Muscle of leg (tissue), 11 donors: ENCODE results near the gene COPG2. TPM values are rescaled to one million over a fixed set of nuclear protein-coding genes. Genes with fewer than 3 reads are reported as not detected.
A peak's percentile ranks its signal among the peaks of the same experiment; 100 is the strongest.

Experiments used
- DNase-seq: peaks from one replicate; pipeline ENCODE4 v3.0.0; 2013
- H3K27ac ChIP-seq: one replicate; pipeline ENCODE4 v1.5.1; 2013; ENCODE audit warnings: mild to moderate bottlenecking, low read length, control low read depth
- H3K27me3 ChIP-seq: one replicate; pipeline ENCODE4 v1.6.1; 2013; ENCODE audit warnings: low read length; ENCODE audit not compliant: control insufficient read depth, insufficient read depth
- H3K36me3 ChIP-seq: one replicate; pipeline ENCODE4 v1.6.1; 2013; ENCODE audit warnings: low read length; ENCODE audit not compliant: control insufficient read depth, insufficient read depth
- H3K4me1 ChIP-seq: one replicate; pipeline ENCODE4 v1.6.1; 2013; ENCODE audit warnings: low read length; ENCODE audit not compliant: control insufficient read depth, insufficient read depth
- H3K4me3 ChIP-seq: one replicate; pipeline ENCODE4 v1.5.1; 2013; ENCODE audit warnings: low read length, control low read depth
- H3K9me3 ChIP-seq: replicated peaks from 2 replicates; pipeline ENCODE4 v1.6.1; 2013; ENCODE audit warnings: low read depth, low read length; ENCODE audit not compliant: control insufficient read depth
- WGBS: methylation state at CpG from one replicate; pipeline ENCODE4 v1.1.5; 2013; ENCODE audit warnings: missing lambda C conversion rate; ENCODE audit not compliant: insufficient coverage; 5-methylcytosine and 5-hydroxymethylcytosine counted together
- polyA plus RNA-seq, 8 donors: library from polyadenylated mRNA; unstranded; fragments of 120-200 nt; gene quantifications; one replicate each; pipeline versions ENCODE4 v1.2.1 to v1.2.3, GENCODE V29; 2013; ENCODE audit warnings: inconsistent platforms in 1 of 8, low replicate concordance in 1 of 8; ENCODE audit not compliant: insufficient read length in 8 of 8, insufficient read depth in 1 of 8
- total RNA-seq: library from RNA; stranded (reverse); fragments of 120-200 nt; gene quantifications from one replicate; pipeline ENCODE4 v1.2.4, GENCODE V29; 2013

COPG2 gene
- total and polyA plus RNA-seq, 9 donors: 32.7 to 42.4 (median 36.2) TPM

- no CpG with 5 or more reads among the region's 2 CpGs for WGBS
- Histone ChIP-seq H3K36me3 (peaks cover 17% of the 10 kb centered on the region), H3K4me1 (no peaks in the 10 kb centered on the region)
Observed at GRCh38 chr7:130662426-130662825, 6.1 kb downstream of the COPG2 start.

GRCh38 chr7:130655286-130655685, 13.3 kb downstream of the COPG2 start:
- Histone ChIP-seq H3K27me3 (no peaks in the 10 kb centered on the region), H3K27ac (peak overlapping the region; percentile 80)

More at GRCh38 chr7:130662426-130662825, 6.1 kb downstream of the COPG2 start:
- Histone ChIP-seq H3K27me3 (no peaks in the 10 kb centered on the region), H3K4me3 (no peak overlapping the region), H3K27ac (no peak overlapping the region), H3K9me3 (no peaks in the 10 kb centered on the region)
- no peak for DNase-seq

GRCh38 chr7:130654850-130655249, 13.7 kb downstream of the COPG2 start:
- Histone ChIP-seq H3K27ac (peak overlapping the region; percentile 80), H3K36me3 (peaks cover 8% of the 10 kb centered on the region), H3K4me1 (no peaks in the 10 kb centered on the region), H3K27me3 (no peaks in the 10 kb centered on the region), H3K4me3 (no peak overlapping the region), H3K9me3 (no peaks in the 10 kb centered on the region)
- no peak for DNase-seq
- WGBS: no CpG with 5 or more reads among the region's 1 CpG

More at GRCh38 chr7:130655286-130655685, 13.3 kb downstream of the COPG2 start:
- H3K36me3 ChIP-seq: peaks cover 8% of the 10 kb centered on the region
- 10% methylated on average over 2 of the region's 4 CpGs for WGBS
- no peaks in the 10 kb centered on the region for H3K4me1 ChIP-seq
- H3K9me3 ChIP-seq: no peaks in the 10 kb centered on the region
- H3K4me3 ChIP-seq: no peak overlapping the region
- peak; percentile 88 for DNase-seq

GRCh38 chr7:130650611-130651120, 17.9 kb downstream of the COPG2 start:
- WGBS: no CpG with 5 or more reads among the region's 1 CpG
- peaks cover 15% of the 10 kb centered on the region for H3K36me3 ChIP-seq
- no peaks in the 10 kb centered on the region for H3K4me1 ChIP-seq
- H3K27me3 ChIP-seq: no peaks in the 10 kb centered on the region
- peak overlapping the region; percentile 18 for H3K27ac ChIP-seq
- DNase-seq: peak; percentile 45
- H3K9me3 ChIP-seq: no peaks in the 10 kb centered on the region
- H3K4me3 ChIP-seq: no peak overlapping the region

GRCh38 chr7:130649004-130649790, 19.4 kb downstream of the COPG2 start:
- DNase-seq: no peak
- 96% methylated on average over 3 of the region's 4 CpGs for WGBS
- H3K27me3 ChIP-seq: no peaks in the 10 kb centered on the region
- H3K4me1 ChIP-seq: no peaks in the 10 kb centered on the region
- peaks cover 15% of the 10 kb centered on the region for H3K36me3 ChIP-seq
- no peak overlapping the region for H3K27ac ChIP-seq
- no peak overlapping the region for H3K4me3 ChIP-seq
- no peaks in the 10 kb centered on the region for H3K9me3 ChIP-seq

GRCh38 chr7:130648580-130648979, 20.0 kb downstream of the COPG2 start:
- Histone ChIP-seq H3K27ac (no peak overlapping the region), H3K4me1 (no peaks in the 10 kb centered on the region), H3K4me3 (no peak overlapping the region), H3K9me3 (no peaks in the 10 kb centered on the region), H3K27me3 (no peaks in the 10 kb centered on the region), H3K36me3 (peaks cover 15% of the 10 kb centered on the region)
- no peak for DNase-seq
- 100% methylated on average over 1 of the region's 5 CpGs for WGBS

GRCh38 chr7:130642383-130642782, 26.2 kb downstream of the COPG2 start:
- Histone ChIP-seq H3K9me3 (no peaks in the 10 kb centered on the region), H3K4me3 (no peak overlapping the region), H3K4me1 (no peaks in the 10 kb centered on the region), H3K27me3 (no peaks in the 10 kb centered on the region), H3K27ac (no peak overlapping the region), H3K36me3 (peaks cover 6% of the 10 kb centered on the region)
- no peak for DNase-seq
- WGBS: no CpG with 5 or more reads among the region's 4 CpGs

GRCh38 chr7:130641497-130641896, 27.1 kb downstream of the COPG2 start:
- H3K27ac ChIP-seq: no peak overlapping the region
- 80% methylated on average over 1 of the region's 3 CpGs for WGBS
- no peaks in the 10 kb centered on the region for H3K4me1 ChIP-seq
- H3K36me3 ChIP-seq: peaks cover 5% of the 10 kb centered on the region
- no peaks in the 10 kb centered on the region for H3K27me3 ChIP-seq
- H3K4me3 ChIP-seq: no peak overlapping the region
- peak; percentile 5 for DNase-seq
- H3K9me3 ChIP-seq: peaks cover 3% of the 10 kb centered on the region

- no peaks in the 10 kb centered on the region for H3K4me1 ChIP-seq
- no CpG with 5 or more reads among the region's 1 CpG for WGBS
- DNase-seq: no peak
- peaks cover 4% of the 10 kb centered on the region for H3K36me3 ChIP-seq
- no peak overlapping the region for H3K4me3 ChIP-seq
- peaks cover 6% of the 10 kb centered on the region for H3K9me3 ChIP-seq
- H3K27me3 ChIP-seq: no peaks in the 10 kb centered on the region
- no peak overlapping the region for H3K27ac ChIP-seq
Observed at GRCh38 chr7:130641040-130641439, 27.5 kb downstream of the COPG2 start.

GRCh38 chr7:130639388-130639787, 29.2 kb downstream of the COPG2 start:
- WGBS: no CpG with 5 or more reads among the region's 1 CpG
- Histone ChIP-seq H3K27me3 (no peaks in the 10 kb centered on the region), H3K36me3 (no peaks in the 10 kb centered on the region), H3K27ac (no peak overlapping the region), H3K4me3 (no peak overlapping the region), H3K9me3 (peaks cover 9% of the 10 kb centered on the region), H3K4me1 (no peaks in the 10 kb centered on the region)
- DNase-seq: no peak
